Activated naive CD8-positive, alpha-beta T cell (primary cell): ENCODE results near the gene CUTA.
"Not testable (repeated sequence)": the region's sequence is repeated elsewhere in the genome, so short reads cannot be mapped to it uniquely, and the experiment has no call there.

Source experiments
- H3K27ac Mint-ChIP-seq: one replicate; pipeline ENCODE4 v1.8.0; 2021; ENCODE audit warnings: mixed read lengths
- H3K27me3 Mint-ChIP-seq: one replicate; pipeline ENCODE4 v1.8.0; 2021; ENCODE audit warnings: mixed read lengths
- H3K36me3 Mint-ChIP-seq: one replicate; pipeline ENCODE4 v1.8.0; 2021; ENCODE audit warnings: mixed read lengths
- H3K4me1 Mint-ChIP-seq: one replicate; pipeline ENCODE4 v1.8.0; 2021; ENCODE audit warnings: low read depth, mixed read lengths
- H3K4me3 Mint-ChIP-seq: one replicate; pipeline ENCODE4 v1.8.0; 2021; ENCODE audit warnings: mild to moderate bottlenecking, mixed read lengths
- H3K9me3 Mint-ChIP-seq: one replicate; pipeline ENCODE4 v1.8.0; 2021; ENCODE audit warnings: low read depth, mixed read lengths

The CUTA gene

DNA sequence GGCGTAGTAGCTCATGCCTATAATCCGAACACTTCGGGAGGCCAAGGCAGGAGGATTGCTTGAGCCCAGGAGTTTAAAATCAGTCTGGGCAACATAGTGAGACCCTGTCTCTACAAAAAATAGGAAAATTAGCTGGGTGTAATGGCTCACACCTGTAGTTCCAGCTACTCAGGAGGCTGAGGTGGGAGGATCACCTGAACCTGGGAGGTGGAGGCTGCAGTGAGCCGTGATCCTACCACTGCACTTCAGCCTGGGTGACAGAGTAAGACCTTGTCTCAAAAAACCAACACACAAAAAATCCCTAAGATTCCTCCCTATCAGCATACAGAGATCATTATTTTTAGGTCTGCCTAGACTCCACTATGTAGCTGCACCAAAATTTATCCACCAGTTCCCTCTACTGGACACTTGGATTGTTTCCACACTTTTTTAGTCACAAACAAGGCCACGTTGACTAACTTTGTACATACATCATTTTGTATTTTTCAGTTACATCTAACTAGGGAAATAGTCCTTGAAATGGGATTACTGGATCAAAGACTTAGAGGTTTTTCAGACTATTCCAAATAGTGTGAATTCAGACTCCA lies 10.7 kb downstream of the CUTA start:
- H3K9me3 Mint-ChIP-seq = no peaks in the 10 kb centered on the region
- no peak overlapping the region for H3K27ac Mint-ChIP-seq
- H3K36me3 Mint-ChIP-seq = no peaks in the 10 kb centered on the region
- no peaks in the 10 kb centered on the region for H3K27me3 Mint-ChIP-seq
- peaks cover 15% of the 10 kb centered on the region for H3K4me1 Mint-ChIP-seq
- H3K4me3 Mint-ChIP-seq = no peak overlapping the region

DNA sequence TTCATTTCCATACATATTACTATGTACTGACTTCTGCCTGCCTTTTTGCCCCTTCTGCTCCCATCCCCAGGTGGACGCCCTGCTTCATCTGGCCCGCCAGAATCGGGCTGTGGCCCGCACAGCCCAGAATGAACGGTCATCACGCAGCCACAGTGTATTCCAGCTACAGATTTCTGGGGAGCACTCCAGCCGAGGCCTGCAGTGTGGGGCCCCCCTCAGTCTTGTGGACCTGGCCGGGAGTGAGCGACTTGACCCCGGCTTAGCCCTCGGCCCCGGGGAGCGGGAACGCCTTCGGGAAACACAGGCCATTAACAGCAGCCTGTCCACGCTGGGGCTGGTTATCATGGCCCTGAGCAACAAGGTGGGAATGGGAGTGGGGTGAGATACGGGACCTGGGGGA lies 11.8 kb downstream of the CUTA start:
- no peaks in the 10 kb centered on the region for H3K27me3 Mint-ChIP-seq
- H3K9me3 Mint-ChIP-seq = no peaks in the 10 kb centered on the region
- no peak overlapping the region for H3K4me3 Mint-ChIP-seq
- H3K36me3 Mint-ChIP-seq = no peaks in the 10 kb centered on the region
- no peak overlapping the region for H3K27ac Mint-ChIP-seq
- H3K4me1 Mint-ChIP-seq = peaks cover 9% of the 10 kb centered on the region

DNA sequence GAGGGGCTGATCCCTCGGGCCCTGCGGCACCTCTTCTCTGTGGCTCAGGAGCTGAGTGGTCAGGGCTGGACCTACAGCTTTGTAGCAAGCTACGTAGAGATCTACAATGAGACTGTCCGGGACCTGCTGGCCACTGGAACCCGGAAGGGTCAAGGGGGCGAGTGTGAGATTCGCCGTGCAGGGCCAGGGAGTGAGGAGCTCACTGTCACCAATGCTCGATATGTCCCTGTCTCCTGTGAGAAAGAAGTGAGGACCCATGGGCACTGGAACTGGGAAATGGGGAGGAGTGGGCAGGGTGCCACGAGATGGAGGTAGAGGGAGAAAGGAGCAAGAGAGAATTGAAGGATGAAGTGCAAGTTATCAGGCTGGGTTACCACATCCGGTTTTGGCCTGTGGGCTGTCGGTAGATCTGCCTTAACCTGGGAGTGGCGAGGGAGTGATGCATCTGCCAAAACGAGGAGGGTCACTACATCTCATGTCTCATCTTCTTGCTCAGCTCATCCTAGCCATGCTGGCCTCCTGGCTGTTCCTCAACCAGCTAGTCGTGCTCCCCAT lies 12.4 kb downstream of the CUTA start:
- no peaks in the 10 kb centered on the region for H3K36me3 Mint-ChIP-seq
- H3K4me3 Mint-ChIP-seq = no peak overlapping the region
- H3K27ac Mint-ChIP-seq = no peak overlapping the region
- peaks cover 9% of the 10 kb centered on the region for H3K4me1 Mint-ChIP-seq
- no peaks in the 10 kb centered on the region for H3K9me3 Mint-ChIP-seq
- H3K27me3 Mint-ChIP-seq = no peaks in the 10 kb centered on the region

DNA sequence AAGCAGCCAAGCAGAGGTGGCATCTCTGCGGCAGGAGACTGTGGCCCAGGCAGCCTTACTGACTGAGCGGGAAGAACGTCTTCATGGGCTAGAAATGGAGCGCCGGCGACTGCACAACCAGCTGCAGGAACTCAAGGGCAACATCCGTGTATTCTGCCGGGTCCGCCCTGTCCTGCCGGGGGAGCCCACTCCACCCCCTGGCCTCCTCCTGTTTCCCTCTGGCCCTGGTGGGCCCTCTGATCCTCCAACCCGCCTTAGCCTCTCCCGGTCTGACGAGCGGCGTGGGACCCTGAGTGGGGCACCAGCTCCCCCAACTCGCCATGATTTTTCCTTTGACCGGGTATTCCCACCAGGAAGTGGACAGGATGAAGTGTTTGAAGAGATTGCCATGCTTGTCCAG lies 13.0 kb downstream of the CUTA start:
- no peak overlapping the region for H3K4me3 Mint-ChIP-seq
- H3K4me1 Mint-ChIP-seq = peaks cover 6% of the 10 kb centered on the region
- no peak overlapping the region for H3K27ac Mint-ChIP-seq
- no peaks in the 10 kb centered on the region for H3K27me3 Mint-ChIP-seq
- H3K36me3 Mint-ChIP-seq = no peaks in the 10 kb centered on the region
- H3K9me3 Mint-ChIP-seq = no peaks in the 10 kb centered on the region

DNA sequence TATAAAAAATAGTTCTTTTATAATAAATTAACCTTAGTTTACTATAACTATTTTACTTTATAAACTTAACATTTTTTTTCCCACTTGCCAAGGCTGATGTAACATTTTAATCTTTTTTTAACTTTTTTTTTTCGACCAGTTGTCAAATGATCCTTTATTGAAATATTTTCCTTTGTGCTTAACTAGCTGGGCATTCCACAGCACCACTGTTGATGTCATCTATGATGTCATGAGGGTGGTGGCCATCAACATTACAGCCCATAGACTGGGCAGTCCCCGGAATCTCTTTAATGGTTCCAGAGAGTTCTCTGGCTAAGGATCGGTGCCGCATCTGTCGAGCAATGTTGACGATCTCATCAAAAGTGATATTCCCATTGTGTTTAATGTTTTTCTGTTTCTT lies 18.0 kb downstream of the CUTA start:
- not testable (repeated sequence) for H3K36me3 Mint-ChIP-seq, H3K4me3 Mint-ChIP-seq, H3K27me3 Mint-ChIP-seq, H3K4me1 Mint-ChIP-seq, H3K9me3 Mint-ChIP-seq, H3K27ac Mint-ChIP-seq

DNA sequence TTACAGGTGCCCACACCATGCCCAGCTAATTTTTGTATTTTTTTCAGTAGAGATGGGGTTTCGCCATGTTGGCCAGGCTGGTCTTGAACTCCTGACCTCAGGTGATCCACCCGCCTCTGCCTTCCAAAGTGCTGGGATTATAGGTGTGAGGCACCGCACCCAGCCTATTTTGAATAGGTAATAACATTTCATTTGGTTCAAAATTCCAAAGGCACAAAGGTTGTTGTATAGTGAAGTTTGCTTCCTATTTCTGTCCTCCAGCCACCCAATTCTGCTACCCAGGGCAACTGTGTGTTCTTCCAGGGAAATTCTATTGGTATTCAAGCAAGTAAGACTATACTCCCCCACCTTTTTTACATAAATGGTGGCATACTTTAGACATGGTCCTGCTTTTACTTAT lies 19.3 kb downstream of the CUTA start:
- not testable (repeated sequence) for H3K27me3 Mint-ChIP-seq, H3K36me3 Mint-ChIP-seq, H3K4me3 Mint-ChIP-seq, H3K9me3 Mint-ChIP-seq, H3K27ac Mint-ChIP-seq, H3K4me1 Mint-ChIP-seq

DNA sequence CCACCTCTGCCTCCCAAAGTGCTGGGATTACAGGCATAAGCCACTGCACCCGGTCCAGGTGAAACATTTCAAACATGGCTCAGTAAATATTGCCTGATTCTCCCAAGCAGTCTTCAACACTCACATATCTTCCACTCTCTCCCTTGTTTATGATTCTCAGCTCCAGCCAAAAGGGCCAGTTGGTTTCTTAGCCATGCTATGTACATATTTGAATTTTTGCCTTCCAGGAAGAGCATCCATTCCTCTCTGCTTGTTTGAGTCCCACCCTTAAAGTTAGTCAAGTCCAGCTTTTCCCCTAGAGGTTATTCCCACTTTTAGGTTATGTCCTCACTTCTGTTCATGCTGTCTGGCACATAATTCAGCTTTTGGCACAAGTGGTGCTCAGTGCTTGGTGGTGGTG lies 20.4 kb downstream of the CUTA start:
- no peaks in the 10 kb centered on the region for H3K36me3 Mint-ChIP-seq
- peaks cover under 1% of the 10 kb centered on the region for H3K4me1 Mint-ChIP-seq
- H3K4me3 Mint-ChIP-seq = no peak overlapping the region
- H3K27me3 Mint-ChIP-seq = no peaks in the 10 kb centered on the region
- H3K9me3 Mint-ChIP-seq = no peaks in the 10 kb centered on the region
- H3K27ac Mint-ChIP-seq = no peak overlapping the region

DNA sequence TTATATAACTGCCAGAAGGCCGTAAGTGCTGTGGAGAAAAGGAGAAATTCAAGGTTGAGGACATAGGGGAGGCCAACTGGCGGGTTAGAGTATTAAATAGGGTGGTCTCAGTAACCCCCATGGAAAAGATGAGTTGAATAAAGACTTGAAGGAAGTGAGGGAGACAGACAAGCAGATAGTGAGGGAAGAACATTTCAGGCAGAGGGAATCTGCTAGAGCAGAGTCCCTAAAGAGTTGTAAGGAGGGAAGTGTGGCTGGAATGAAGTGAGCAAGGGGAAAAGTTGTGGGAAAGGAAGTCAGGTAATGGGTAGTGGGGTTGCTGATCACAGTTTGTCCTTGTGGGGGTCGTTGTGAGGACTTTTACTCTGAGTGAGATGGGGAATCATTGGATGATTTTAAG lies 24.9 kb downstream of the CUTA start:
- H3K9me3 Mint-ChIP-seq = no peaks in the 10 kb centered on the region
- peaks cover 16% of the 10 kb centered on the region for H3K4me1 Mint-ChIP-seq
- H3K36me3 Mint-ChIP-seq = no peaks in the 10 kb centered on the region
- H3K27me3 Mint-ChIP-seq = no peaks in the 10 kb centered on the region
- H3K27ac Mint-ChIP-seq = no peak overlapping the region
- H3K4me3 Mint-ChIP-seq = no peak overlapping the region

DNA sequence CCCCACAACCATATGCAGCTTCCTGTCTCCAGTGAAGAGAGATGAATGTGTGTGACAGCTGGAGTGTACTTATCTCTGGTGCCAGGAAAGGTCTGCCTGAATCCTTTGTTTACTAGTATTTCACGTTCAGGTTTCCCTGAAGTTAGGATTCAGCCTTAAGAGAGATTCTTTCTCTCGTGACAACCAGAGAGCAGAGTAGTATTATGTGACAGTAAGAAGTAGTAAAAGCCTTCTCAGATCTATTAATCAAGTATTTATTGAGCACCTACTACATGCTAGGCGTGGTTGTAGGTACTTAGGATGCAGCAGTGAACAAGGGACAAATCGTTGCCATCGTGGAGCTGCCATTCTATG lies 25.3 kb downstream of the CUTA start:
- H3K4me3 Mint-ChIP-seq = peak overlapping the region; percentile 85
- no peaks in the 10 kb centered on the region for H3K36me3 Mint-ChIP-seq
- H3K9me3 Mint-ChIP-seq = no peaks in the 10 kb centered on the region
- H3K27me3 Mint-ChIP-seq = no peaks in the 10 kb centered on the region
- peak overlapping the region; percentile 13 for H3K27ac Mint-ChIP-seq
- peaks cover 16% of the 10 kb centered on the region for H3K4me1 Mint-ChIP-seq

DNA sequence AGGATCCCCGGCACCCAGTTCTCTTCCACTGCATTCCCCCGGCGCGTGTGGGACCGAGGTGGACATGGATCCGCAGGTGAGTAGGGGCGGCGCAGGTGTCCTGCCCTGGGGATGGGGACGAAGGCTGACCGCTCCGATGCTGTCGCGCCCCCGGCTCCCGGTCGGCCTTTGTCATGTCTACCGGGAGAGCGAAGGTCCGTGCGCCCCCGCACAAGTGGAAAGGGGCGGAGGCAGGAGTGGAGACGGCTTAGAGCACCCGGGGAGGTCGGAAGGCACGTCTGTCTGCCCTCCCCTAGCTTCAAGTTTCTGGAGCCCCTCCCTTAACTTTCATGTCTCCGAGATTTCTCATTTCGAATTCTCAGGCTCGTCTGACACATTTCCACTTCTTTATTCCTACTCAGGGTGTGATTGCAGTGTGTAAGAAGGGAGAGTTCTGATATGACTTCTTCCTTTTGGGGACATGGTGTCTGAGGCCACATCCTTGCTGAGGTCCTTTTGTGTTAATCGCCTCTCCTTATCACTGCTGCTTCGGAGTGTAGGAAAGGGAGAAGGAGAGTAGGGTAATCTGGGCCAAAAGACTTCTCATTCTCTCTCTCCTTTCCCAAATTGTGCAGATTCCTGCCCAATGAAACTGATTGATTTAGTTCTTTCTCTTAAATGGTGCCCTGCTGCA lies 25.8 kb downstream of the CUTA start:
- Mint-ChIP-seq H3K27me3 (no peaks in the 10 kb centered on the region), H3K4me1 (peaks cover 16% of the 10 kb centered on the region), H3K9me3 (no peaks in the 10 kb centered on the region), H3K4me3 (peak overlapping the region; percentile 85), H3K36me3 (no peaks in the 10 kb centered on the region), H3K27ac (peak overlapping the region; percentile 95)

DNA sequence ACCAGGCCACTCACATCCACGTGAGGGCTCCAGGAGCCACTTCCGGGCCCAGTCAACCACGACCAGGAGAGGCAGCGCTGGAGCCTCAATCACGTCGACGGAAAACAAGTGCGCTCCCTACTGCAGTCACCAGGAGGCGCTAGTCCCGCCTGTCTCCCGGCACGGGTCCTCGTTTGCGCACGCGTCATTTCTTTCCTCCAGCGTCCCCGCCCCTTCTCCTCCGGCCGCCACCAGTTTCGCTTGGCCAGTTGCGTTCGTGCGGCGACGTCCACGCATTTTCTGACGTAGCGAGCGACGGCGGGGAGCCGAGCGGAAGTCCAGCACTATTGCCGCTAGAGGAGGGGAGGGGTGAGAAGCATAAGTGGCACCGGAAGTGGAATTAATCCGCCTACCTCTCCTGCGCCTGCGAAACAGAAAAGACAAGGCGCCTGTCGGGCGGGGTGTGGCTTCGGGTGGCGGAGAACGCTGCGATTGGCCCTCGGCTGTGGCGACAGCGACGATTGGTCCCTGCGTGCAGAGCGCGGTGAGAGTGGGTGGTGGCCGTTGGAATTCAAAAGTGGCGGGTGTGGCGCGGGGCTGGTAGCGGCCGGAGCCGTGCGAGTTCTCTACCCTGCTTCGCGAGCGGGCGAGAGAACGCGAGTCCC lies 26.5 kb downstream of the CUTA start, which contains the start of gene KIFC1:
Gene KIFC1 (plus strand): TSS at position 546 of the 644 bp plus-strand sequence. CDS start 163 bp downstream, outside the sequence.
- Mint-ChIP-seq H3K27ac (peak within 1 kb of the TSS; percentile 95), H3K4me3 (peak within 1 kb of the TSS; percentile 85), H3K27me3 (no peaks in the 10 kb centered on the region), H3K4me1 (peaks cover 16% of the 10 kb centered on the region), H3K36me3 (no peaks in the 10 kb centered on the region), H3K9me3 (no peaks in the 10 kb centered on the region)

DNA sequence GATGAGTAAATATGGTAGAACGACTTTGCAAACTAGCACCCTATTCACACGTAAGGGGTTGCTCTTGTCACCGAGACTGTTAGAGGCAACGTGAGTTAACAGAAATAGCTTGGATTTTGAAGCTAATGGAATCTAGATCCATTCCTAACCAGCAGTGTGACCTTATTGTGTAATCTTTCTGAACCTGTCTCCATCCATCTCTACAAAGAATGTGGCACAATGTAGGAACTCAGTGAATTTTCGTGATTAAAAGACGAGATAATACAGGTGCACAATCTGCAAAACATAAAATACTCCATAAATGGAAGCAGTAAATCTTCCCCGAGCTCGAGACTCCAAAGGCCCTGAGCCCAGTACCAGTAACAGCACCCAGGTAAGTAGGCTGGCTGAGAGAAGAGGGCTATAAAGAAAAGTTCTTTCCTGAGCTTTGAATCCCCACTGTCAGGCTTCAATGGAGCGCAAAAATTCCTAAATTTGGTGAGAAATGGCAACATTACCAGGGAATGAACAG lies 27.1 kb downstream of the CUTA start:
- no peaks in the 10 kb centered on the region for H3K36me3 Mint-ChIP-seq
- H3K27ac Mint-ChIP-seq = peak overlapping the region; percentile 95
- no peaks in the 10 kb centered on the region for H3K9me3 Mint-ChIP-seq
- H3K4me3 Mint-ChIP-seq = peak overlapping the region; percentile 85
- H3K4me1 Mint-ChIP-seq = peaks cover 16% of the 10 kb centered on the region
- no peaks in the 10 kb centered on the region for H3K27me3 Mint-ChIP-seq

DNA sequence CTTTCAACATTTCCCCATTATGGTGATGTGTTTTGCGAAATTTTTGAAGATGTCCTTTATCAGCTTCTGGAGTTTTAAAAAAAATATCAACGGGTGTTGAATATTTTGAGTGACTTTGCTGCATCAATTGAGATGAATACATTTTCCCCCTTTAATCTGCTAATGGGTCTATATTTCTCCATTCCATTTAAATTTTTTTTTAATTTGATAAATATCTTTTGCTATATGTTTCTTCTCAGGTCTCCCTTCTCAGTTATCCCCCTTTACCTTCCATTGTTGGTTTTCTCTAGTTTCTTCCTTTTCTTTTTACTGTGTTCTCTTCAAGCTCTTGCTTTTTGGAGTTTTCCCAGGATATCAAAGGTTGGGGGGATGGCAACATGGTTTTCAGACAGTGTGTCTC lies 27.7 kb downstream of the CUTA start:
- no peaks in the 10 kb centered on the region for H3K36me3 Mint-ChIP-seq
- H3K4me3 Mint-ChIP-seq = no peak overlapping the region
- no peaks in the 10 kb centered on the region for H3K9me3 Mint-ChIP-seq
- H3K27ac Mint-ChIP-seq = peak overlapping the region; percentile 95
- H3K4me1 Mint-ChIP-seq = peaks cover 16% of the 10 kb centered on the region
- H3K27me3 Mint-ChIP-seq = no peaks in the 10 kb centered on the region

DNA sequence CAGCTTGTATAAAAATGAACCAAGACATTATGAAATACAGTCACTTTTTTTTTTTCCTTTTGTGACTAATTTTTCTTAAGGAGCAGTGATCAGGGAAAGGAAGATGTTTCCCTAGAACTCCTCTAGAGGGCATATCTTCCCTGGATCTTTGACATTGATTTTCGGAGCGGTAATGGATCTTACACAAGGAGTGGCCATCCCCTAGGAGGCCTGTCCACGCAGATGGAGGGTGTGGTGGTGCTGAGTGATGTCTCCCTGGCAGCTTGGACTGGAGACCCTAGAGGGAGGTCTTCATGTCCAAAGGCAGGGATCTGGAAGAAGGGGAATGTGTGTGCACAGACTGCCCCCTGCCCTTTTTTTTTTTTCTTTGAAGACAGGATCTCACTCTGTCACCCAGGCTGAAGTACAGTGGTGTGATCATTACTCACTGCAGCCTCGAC lies 33.3 kb downstream of the CUTA start:
- no peaks in the 10 kb centered on the region for H3K9me3 Mint-ChIP-seq
- no peak overlapping the region for H3K27ac Mint-ChIP-seq
- H3K27me3 Mint-ChIP-seq = no peaks in the 10 kb centered on the region
- no peak overlapping the region for H3K4me3 Mint-ChIP-seq
- no peaks in the 10 kb centered on the region for H3K36me3 Mint-ChIP-seq
- H3K4me1 Mint-ChIP-seq = no peaks in the 10 kb centered on the region

DNA sequence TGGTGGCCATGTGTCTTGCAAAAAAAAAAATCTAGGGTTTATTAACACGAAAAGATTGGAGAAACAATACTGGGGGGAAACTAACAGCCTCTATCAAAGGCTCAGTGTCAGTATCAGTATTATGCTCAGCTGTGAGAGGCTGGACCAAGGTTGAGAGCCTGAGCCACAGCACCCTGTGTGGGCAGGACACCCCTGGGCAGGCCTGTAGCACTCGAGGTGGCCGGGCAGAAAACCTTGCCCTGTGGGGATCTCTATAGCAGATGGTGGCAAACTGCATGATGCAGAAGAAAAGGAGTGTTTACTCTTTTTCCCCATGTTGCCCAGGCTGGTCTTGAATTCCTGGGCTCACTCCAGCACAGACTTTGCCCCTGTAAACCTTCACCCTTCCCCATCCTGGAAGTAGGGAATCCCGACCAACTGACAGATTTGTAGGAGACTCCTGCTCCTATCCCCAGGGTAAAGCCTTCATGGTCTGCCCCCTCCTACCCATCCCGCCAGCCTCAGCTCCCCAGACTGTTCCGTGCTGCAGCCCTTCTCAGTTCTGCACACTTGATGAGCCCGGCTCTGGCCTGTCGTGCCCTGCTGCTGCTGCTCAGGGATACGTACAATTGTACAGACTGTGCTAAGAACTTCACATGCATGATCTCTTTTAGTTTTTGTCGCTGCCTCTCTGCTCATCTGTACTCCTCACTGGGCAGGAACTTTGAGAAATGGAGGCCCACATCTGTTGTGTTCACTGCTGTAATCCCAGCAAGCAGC lies 34.3 kb downstream of the CUTA start:
- no peaks in the 10 kb centered on the region for H3K9me3 Mint-ChIP-seq
- H3K4me3 Mint-ChIP-seq = no peak overlapping the region
- H3K27ac Mint-ChIP-seq = no peak overlapping the region
- H3K36me3 Mint-ChIP-seq = no peaks in the 10 kb centered on the region
- H3K27me3 Mint-ChIP-seq = no peaks in the 10 kb centered on the region
- H3K4me1 Mint-ChIP-seq = no peaks in the 10 kb centered on the region
